HG02610 (cell line): Measurements from ENCODE around the gene SOD3.

Experiments
- ATAC-seq: cut with Tn5 transposase; IDR thresholded peaks from one replicate; pipeline ENCODE4 v1.9.1; 2021; ENCODE audit warnings: mild to moderate bottlenecking, moderate library complexity; ENCODE audit not compliant: unreplicated experiment

SOD3 gene

DNA sequence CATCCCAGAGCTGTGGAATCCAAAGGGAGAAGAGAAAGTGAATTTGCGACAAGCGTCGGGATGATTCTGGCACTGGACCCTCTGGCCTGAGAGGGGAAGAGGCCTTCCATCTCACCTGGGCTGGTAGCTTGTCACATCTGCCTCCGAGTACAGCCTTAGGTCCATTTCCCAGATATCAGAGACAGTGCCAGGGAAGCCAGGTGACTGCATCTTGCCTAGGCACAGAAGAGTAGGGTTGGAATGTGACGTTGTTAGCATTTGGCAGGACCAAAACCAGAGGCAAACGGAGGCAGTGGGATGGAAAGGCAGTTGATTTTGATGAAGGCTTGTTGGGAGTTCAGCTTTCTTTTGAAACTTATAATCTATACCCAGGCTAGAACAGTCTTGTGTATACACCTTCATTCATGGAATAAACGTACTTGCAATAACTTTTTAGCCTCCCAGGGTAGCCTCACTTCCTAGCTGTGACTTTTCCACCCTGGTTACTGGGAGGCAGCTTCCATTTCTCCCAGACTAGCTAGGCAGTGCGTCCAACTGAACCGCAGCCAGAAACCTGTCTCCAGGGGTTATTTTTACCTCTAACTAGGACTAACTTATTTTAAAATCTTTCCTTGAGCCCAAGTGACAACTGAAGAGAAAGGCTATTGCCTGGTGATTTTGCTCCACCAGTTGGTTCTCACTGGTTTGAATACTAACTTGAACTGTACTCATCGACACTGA is 5.9 kb downstream of the SOD3 start:
- no peak for ATAC-seq

DNA sequence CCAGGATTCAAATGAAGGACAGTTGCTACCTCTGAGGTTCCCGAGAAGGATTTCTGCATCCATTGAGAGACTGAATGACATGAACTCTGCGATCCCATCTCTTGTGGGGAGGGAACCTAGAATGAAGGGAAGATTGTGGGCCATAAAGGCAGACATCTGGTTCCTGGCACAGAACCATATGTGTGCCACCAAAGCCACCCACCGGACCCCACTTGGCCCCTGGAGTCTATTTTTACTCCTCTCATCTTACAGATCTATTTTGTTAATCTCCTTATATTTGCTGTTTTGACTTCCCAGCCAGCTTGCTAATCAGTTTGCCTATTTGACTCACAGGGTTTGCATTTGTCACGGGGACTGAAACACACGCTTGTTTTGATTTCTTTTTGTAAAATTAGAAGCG is 7.3 kb downstream of the SOD3 start:
- ATAC-seq = no peak

DNA sequence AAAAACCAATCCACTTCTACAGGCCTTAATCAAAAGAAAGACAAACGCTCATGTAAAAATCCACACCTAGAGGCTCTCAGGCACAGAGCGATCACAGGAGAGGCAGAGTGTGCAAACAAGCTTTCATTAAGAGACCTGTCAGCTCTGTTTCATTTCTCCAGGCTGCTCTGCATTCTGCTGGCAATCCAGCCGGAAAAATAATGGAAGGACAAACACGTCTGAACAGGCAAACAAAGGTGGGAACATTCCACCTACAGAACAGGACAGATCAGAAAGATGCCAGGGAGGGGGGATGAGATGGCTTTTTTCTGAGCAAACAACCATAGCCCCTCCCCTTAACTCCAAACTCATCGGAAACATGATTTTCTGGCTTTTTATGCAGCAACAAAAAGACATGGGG is 9.7 kb downstream of the SOD3 start:
- no peak for ATAC-seq

GRCh38 chr4:24805566-24805965 is 10.2 kb downstream of the SOD3 start:
- ATAC-seq = no peak

GRCh38 chr4:24806206-24806990 is 11.0 kb downstream of the SOD3 start:
- ATAC-seq = no peak

DNA sequence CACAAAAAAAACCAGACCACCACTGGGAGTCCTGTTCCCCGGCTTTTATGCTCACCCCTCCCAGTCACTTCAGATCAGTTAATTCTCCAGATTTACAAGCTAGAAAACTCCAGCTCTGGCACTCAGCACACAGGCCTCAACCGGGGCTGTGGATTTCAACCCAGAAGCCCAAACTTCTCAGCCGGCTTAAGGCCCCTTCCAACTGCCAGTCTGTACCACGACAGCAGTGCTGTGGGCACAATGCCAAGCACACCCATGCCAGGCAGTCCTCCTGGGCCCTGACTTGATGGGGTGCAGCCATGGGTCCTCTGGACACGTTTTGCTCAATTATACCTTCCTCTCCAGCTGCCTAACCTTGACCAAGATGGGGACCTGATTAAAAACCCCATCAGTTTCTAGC is 12.2 kb downstream of the SOD3 start:
- no peak for ATAC-seq

- ATAC-seq = no peak
Measured at GRCh38 chr4:24808261-24808660, 12.9 kb downstream of the SOD3 start.

DNA sequence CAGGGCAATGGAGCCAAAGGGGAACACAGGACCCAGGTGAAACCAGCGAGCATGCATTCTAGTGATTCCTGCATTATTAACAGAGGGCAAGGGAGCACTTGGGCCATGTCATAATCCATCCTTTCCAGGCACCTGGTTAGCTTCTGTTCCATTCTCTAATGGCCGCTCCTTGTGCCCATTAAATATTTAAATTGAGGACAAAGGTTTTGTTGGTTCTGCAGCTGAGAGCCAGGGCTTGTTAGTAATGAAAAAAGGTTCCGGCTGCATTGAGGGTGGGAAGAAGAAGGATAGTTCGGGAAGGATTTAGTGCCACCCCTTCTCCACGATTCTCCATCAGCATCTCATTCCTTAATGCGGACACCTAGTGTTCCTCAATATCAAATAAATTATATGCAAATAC is 13.6 kb downstream of the SOD3 start:
- no peak for ATAC-seq

- no peak for ATAC-seq
Measured at GRCh38 chr4:24809376-24809775, 14.0 kb downstream of the SOD3 start.

DNA sequence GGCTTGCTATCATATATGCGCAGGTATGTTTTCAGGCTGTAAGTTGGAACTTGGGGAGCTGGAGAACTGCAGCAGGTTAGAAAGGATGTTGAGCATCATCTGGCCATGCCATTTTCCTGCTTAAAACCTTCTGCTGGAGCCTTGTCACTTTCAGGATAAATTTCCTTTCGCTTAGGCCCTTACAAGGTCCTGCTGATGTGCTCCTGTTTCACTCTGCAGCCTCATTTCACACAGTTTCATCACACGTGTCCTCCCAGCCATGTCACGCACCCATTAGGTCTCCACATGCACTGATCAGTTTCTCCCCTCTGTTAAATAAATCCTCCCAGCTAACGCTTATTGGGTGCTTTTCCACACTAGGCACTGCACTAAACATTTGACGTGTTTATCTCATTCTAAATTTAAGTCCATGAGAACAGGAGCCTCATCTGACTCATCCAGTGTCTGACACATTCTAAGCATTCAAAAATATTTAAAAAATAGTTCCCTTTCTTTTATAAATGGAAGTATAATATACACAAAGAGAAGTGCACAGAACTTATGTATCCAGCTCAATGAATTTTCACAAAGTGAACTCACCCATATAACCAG is 14.5 kb downstream of the SOD3 start:
- ATAC-seq = no peak

DNA sequence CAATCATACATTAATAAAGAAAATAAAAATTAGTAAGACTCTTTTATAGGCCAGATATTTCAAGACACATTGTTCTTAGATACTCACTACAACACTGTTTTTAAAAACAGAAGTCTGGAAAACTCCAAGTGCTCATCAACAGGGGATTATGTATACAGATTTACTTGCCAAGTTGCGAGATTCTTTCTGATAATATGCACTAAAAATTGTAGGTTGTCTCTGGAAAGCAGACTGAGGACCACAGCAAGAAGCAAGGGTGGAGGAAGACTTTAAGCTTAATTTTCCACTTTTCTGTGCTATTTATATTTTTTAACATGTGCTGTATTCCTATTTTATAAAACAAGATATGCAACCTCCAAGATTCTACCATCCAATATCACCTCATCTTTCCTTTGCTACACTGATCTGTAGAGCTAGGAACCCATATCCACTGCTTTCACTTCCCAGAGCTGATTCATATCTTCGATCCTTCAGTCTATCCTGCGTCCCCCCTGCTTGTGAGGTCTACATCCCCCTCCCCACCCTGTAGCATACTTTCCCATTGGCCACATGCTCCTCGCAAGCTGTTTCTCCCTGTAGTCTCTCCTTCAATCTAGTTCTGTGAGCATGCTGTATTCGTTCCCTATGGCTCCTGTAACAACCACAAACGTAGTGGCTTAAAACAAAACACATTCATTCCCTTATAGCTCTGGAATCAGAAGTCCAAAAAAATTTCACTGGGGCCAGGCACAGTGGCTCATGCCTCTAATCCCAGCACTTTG is 15.7 kb downstream of the SOD3 start:
- ATAC-seq = no peak

GRCh38 chr4:24813732-24814131 is 18.4 kb downstream of the SOD3 start:
- ATAC-seq = no peak

- ATAC-seq = no peak
Measured at GRCh38 chr4:24816797-24817196, 21.4 kb downstream of the SOD3 start.

- no peak for ATAC-seq
Measured at GRCh38 chr4:24820541-24820940, 25.2 kb downstream of the SOD3 start.

DNA sequence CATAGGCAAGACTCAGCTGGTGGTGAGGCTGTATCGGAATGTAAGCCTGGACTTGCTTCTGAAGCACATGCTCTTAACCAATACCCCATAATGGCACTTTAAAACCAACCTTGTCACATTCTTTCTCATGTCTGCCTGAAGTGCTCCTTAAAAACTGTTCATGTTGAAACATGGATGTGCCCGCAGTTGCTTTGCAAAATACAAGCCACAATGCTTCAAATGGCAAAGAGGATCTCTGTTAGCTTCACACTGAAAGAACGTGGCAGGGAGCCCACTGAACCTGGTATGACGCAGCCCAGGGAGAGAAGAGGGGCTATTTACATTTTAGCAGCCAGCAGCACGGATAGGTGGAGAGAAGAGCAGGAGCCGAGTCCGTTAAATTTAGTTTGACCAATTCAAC is 29.3 kb downstream of the SOD3 start:
- ATAC-seq = no peak

- ATAC-seq = no peak
Measured at GRCh38 chr4:24831637-24832036, 36.3 kb downstream of the SOD3 start.

DNA sequence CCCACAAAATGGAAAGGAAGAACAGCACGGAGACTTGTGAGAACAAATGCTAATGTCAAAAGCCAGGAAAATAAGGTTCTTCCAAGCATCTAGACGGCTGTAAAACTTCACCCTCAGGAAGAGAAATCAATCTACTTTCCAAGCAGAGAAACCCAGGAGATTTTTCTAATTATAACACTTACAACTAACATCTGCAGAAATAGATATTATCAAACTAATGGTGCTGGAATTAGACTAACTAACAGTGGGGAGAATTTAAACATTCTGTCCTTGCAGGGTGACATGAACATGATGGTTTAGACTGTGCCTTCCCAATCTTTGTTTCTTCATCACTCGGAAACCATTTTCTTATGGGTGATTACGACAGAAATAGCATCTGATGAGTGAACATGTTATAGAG is 40.3 kb downstream of the SOD3 start:
- no peak for ATAC-seq

- ATAC-seq = no peak
Measured at GRCh38 chr4:24836661-24837242, 41.4 kb downstream of the SOD3 start.

DNA sequence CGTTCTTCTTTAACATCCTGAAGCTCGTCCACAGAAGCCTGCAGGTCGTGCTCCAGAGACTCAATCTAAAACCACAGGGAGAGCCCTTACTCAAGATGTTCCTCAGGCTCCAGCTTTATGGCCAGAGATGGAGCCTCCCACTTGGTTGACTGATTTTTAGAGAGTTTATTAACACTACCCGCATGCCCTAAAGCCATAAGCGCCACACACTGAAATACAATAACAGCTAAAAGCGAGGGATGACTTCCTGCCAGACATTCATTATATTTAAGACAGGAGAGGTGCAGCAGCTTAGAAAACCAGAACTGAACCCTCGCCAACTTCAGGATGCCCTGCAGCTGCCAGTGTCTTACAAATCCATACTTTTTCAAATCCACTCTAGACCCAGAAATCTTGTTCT is 42.0 kb downstream of the SOD3 start:
- ATAC-seq = no peak

- no peak for ATAC-seq
Measured at GRCh38 chr4:24837781-24838180, 42.4 kb downstream of the SOD3 start.

DNA sequence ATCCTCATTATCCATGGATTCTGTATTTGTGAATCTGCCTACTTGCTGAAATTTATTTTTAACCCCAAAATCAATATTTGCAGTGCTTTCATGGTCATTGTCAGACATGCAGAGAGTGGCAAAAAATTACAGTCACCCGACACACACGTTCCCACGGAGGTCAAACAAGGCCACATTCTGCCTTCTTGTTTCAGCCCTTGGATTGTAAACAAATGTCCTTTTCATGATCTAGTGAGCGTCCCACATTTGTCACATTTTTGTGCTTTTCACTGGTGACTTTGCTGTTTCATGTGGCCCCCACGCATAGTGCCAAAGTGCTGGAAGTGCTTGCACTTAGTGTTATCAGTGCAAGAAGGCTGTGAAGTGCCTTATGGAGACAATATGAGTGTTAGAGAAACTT is 45.0 kb downstream of the SOD3 start:
- ATAC-seq = no peak
